WERI-Rb-1 (cell line): ENCODE data around the gene NEURL4.

ENCODE experiments used
- DNase-seq: peaks from one replicate; pipeline ENCODE4 v3.0.0-alpha.2; 2020
- H3K27ac ChIP-seq: fragments of 250-450 bp; sonication (Bioruptor Pico); 2 replicates; pipeline ENCODE4 v1.5.1; 2020; ENCODE audit warnings: mild to moderate bottlenecking, moderate library complexity
- H3K27me3 ChIP-seq: fragments of 250-450 bp; sonication (Bioruptor Pico); 2 replicates; pipeline ENCODE4 v1.5.1; 2021; ENCODE audit warnings: mild to moderate bottlenecking, low read depth, moderate library complexity; ENCODE audit not compliant: insufficient read depth, severe bottlenecking
- H3K36me3 ChIP-seq: fragments of 250-450 bp; sonication (Bioruptor Pico); 2 replicates; pipeline ENCODE4 v1.5.1; 2020; ENCODE audit warnings: mild to moderate bottlenecking, moderate library complexity
- H3K4me3 ChIP-seq: 2 replicates; pipeline ENCODE4 v1.5.1; 2011; ENCODE audit warnings: low read depth, mild to moderate bottlenecking, control low read depth, low read length
- H3K9me3 ChIP-seq: fragments of 250-450 bp; sonication (Bioruptor Pico); 2 replicates; pipeline ENCODE4 v1.5.1; 2021; ENCODE audit warnings: mild to moderate bottlenecking, moderate library complexity; ENCODE audit not compliant: severe bottlenecking
- CTCF ChIP-seq: IDR thresholded peaks from 2 replicates; pipeline ENCODE4 v1.5.1; 2011; ENCODE audit warnings: low read depth, mild to moderate bottlenecking, control low read depth, inconsistent platforms, low read length

The NEURL4 gene

GRCh38 chr17:7356072-7356549 is 27.0 kb upstream of the NEURL4 start:
- Histone ChIP-seq H3K36me3 (no peaks in the 10 kb centered on the region), H3K27ac (no peak overlapping the region), H3K9me3 (no peaks in the 10 kb centered on the region), H3K4me3 (no peak overlapping the region), H3K27me3 (no peaks in the 10 kb centered on the region)
- DNase-seq: peak; percentile 93
- TF ChIP-seq CTCF: peak; percentile 98

- Histone ChIP-seq H3K9me3 (no peaks in the 10 kb centered on the region), H3K27ac (no peak overlapping the region), H3K27me3 (no peaks in the 10 kb centered on the region), H3K36me3 (no peaks in the 10 kb centered on the region), H3K4me3 (no peak overlapping the region)
- TF ChIP-seq CTCF: no peak
- DNase-seq: no peak
Measured at GRCh38 chr17:7355573-7355972, 26.4 kb upstream of the NEURL4 start.

- H3K36me3 ChIP-seq: no peaks in the 10 kb centered on the region
- H3K27me3 ChIP-seq: no peaks in the 10 kb centered on the region
- H3K9me3 ChIP-seq: no peaks in the 10 kb centered on the region
- no peak within 1 kb of the TSS for H3K27ac ChIP-seq
- H3K4me3 ChIP-seq: no peak within 1 kb of the TSS
- no peak for DNase-seq
- no peak for TF ChIP-seq CTCF
Measured at GRCh38 chr17:7355053-7355452, 25.9 kb upstream of the NEURL4 start, which contains the start of gene TMEM95. TSS of gene TMEM95 (plus strand) at chr17:7355156. CDS start at chr17:7355205, 49 bp downstream.

- no peak overlapping the region for H3K4me3 ChIP-seq
- DNase-seq: no peak
- no peak for TF ChIP-seq CTCF
- H3K27me3 ChIP-seq: no peaks in the 10 kb centered on the region
- no peaks in the 10 kb centered on the region for H3K9me3 ChIP-seq
- H3K27ac ChIP-seq: no peak overlapping the region
- no peaks in the 10 kb centered on the region for H3K36me3 ChIP-seq
Measured at GRCh38 chr17:7354262-7354843, 25.2 kb upstream of the NEURL4 start.

- no peak for TF ChIP-seq CTCF
- H3K27ac ChIP-seq: no peak overlapping the region
Measured at GRCh38 chr17:7352910-7353635, 23.9 kb upstream of the NEURL4 start.

More at GRCh38 chr17:7352910-7353635, 23.9 kb upstream of the NEURL4 start:
- Histone ChIP-seq H3K27me3 (no peaks in the 10 kb centered on the region), H3K4me3 (no peak overlapping the region), H3K9me3 (no peaks in the 10 kb centered on the region), H3K36me3 (no peaks in the 10 kb centered on the region)
- DNase-seq: no peak
